GM13977 (cell line): Measurements from ENCODE around the gene RALGPS2.

Experiments
- DNase-seq: peaks from one replicate; pipeline ENCODE4 v3.0.0; 2012; ENCODE audit warnings: low spot score
- CTCF ChIP-seq: IDR thresholded peaks from 2 replicates; pipeline ENCODE4 v1.5.1; 2012; ENCODE audit warnings: mild to moderate bottlenecking, control low read depth; ENCODE audit not compliant: insufficient read depth; ENCODE audit errors: extremely low read depth, missing control alignments
- in situ Hi-C: fragments of 300-500 bp; cut with MboI; formaldehyde crosslinking; loops from one replicate; pipeline ENCODE4 v1.12.0; 2022; ENCODE audit warnings: low sequenced_read_pairs, low pct_unique_long_range_greater_than_20kb, mixed read lengths, inconsistent platforms; ENCODE audit not compliant: unreplicated experiment

Gene RALGPS2

GRCh38 chr1:178898401-178898800, 173.4 kb downstream of the RALGPS2 start:
- no peak for DNase-seq
- no peak for TF ChIP-seq CTCF
- in situ Hi-C loops, result no loop called here

GRCh38 chr1:178899402-178899801, 174.4 kb downstream of the RALGPS2 start:
- DNase-seq, result no peak
- in situ Hi-C loops, result no loop called here

GRCh38 chr1:178901482-178902125, 176.6 kb downstream of the RALGPS2 start:
- in situ Hi-C loops, result no loop called here
- no peak for DNase-seq

More at GRCh38 chr1:178899402-178899801, 174.4 kb downstream of the RALGPS2 start:
- TF ChIP-seq CTCF, result no peak

GRCh38 chr1:178908358-178908757, 183.3 kb downstream of the RALGPS2 start:
- in situ Hi-C loops, result no loop called here
- TF ChIP-seq CTCF, result no peak
- DNase-seq, result no peak

More at GRCh38 chr1:178901482-178902125, 176.6 kb downstream of the RALGPS2 start:
- no peak for TF ChIP-seq CTCF

- TF ChIP-seq CTCF, result no peak
- in situ Hi-C loops, result no loop called here
Measured at GRCh38 chr1:178910023-178910422, 185.0 kb downstream of the RALGPS2 start.

GRCh38 chr1:178912597-178912996, 187.6 kb downstream of the RALGPS2 start:
- no peak for DNase-seq
- in situ Hi-C loops, result no loop called here
- no peak for TF ChIP-seq CTCF

More at GRCh38 chr1:178910023-178910422, 185.0 kb downstream of the RALGPS2 start:
- no peak for DNase-seq
